ENCODE measurements around the gene FLT3LG. TPM values are rescaled to one million over a fixed set of nuclear protein-coding genes. Genes with fewer than 3 reads are reported as not detected.

FLT3LG gene
- total RNA-seq, 2 experiments from 2014 or later, result 8.2 to 8.4 TPM

- no peak for TF ChIP-seq CTCF (conservative IDR thresholded peaks at IDR 0.05; ENCODE audit: low read length)
- no peak for TF ChIP-seq EZH2phosphoT487 (IDR thresholded peaks at IDR 0.05; ENCODE audit: borderline replicate concordance, low read depth, low read length)
- H3K4me3 ChIP-seq (ENCODE audit: low read depth, low read length, poor library complexity, severe bottlenecking), result peak overlapping the region; percentile 73
- BruUV-seq (replicated peaks), result no TSS peak
Measured at GRCh38 chr19:49513746-49514118, 39.7 kb downstream of the FLT3LG start.

GRCh38 chr19:49514151-49514550, 40.1 kb downstream of the FLT3LG start:
- POLR2A ChIA-PET, result interaction anchor here (1.1 kb wide), 1 partner anchor 162 kb away, joined by 3 read pairs; no protein-coding TSS in a partner anchor
- Histone ChIP-seq H3K4me2 (ENCODE audit: low read length) (peak overlapping the region; percentile 75), H3K27ac (ENCODE audit: low read depth, low read length, poor library complexity, severe bottlenecking) (no peak overlapping the region), H3K4me3 (ENCODE audit: low read depth, low read length, poor library complexity, severe bottlenecking) (no peak overlapping the region), H2AFZ (ENCODE audit: low read length) (no peak overlapping the region), H3K9me3 (ENCODE audit: low read length) (no peaks in the 10 kb centered on the region), H3K36me3 (ENCODE audit: insufficient read depth, low read length) (no peaks in the 10 kb centered on the region), H3K79me2 (ENCODE audit: insufficient read depth, low read depth, low read length) (no peaks in the 10 kb centered on the region), H4K20me1 (ENCODE audit: insufficient read depth, low read length) (no peaks in the 10 kb centered on the region), H3K4me1 (ENCODE audit: insufficient read depth, low read length, poor library complexity, severe bottlenecking) (peaks cover 21% of the 10 kb centered on the region), H3K9me2 (ENCODE audit: insufficient read depth, low read length) (no peaks in the 10 kb centered on the region)
- CTCF ChIA-PET (ENCODE audit: unreplicated experiment), result no interaction called here
- TF ChIP-seq EZH2phosphoT487 (IDR thresholded peaks at IDR 0.05; ENCODE audit: borderline replicate concordance, low read depth, low read length) (no peak), CTCF (conservative IDR thresholded peaks at IDR 0.05; ENCODE audit: low read length) (no peak)
- BruUV-seq (replicated peaks), result no TSS peak
- intact Hi-C loops (cut with micrococcal nuclease; ENCODE audit: unreplicated experiment), result no loop called here
- no peak for DNase-seq (ENCODE audit: low spot score)

More at GRCh38 chr19:49513746-49514118, 39.7 kb downstream of the FLT3LG start:
- no peak for DNase-seq (ENCODE audit: low spot score)
- Histone ChIP-seq H2AFZ (ENCODE audit: low read length) (peak overlapping the region; percentile 79; the same call in 1 of the 2 replicates), H3K4me1 (ENCODE audit: insufficient read depth, low read length, poor library complexity, severe bottlenecking) (peaks cover 21% of the 10 kb centered on the region), H3K27ac (ENCODE audit: low read depth, low read length, poor library complexity, severe bottlenecking) (no peak overlapping the region), H3K36me3 (ENCODE audit: insufficient read depth, low read length) (no peaks in the 10 kb centered on the region), H3K9me3 (ENCODE audit: low read length) (no peaks in the 10 kb centered on the region), H3K4me2 (ENCODE audit: low read length) (peak overlapping the region; percentile 75), H3K9me2 (ENCODE audit: insufficient read depth, low read length) (no peaks in the 10 kb centered on the region), H4K20me1 (ENCODE audit: insufficient read depth, low read length) (no peaks in the 10 kb centered on the region), H3K79me2 (ENCODE audit: insufficient read depth, low read depth, low read length) (no peaks in the 10 kb centered on the region)
- ChIA-PET POLR2A (interaction anchor here (1.0 to 1.1 kb wide), 2 partner anchors 127 to 162 kb away, joined by 3 to 4 read pairs; partner anchors contain the start of gene RRAS), CTCF (ENCODE audit: unreplicated experiment) (no interaction called here)
- intact Hi-C loops (cut with micrococcal nuclease; ENCODE audit: unreplicated experiment), result no loop called here

GRCh38 chr19:49515767-49516166, 41.8 kb downstream of the FLT3LG start:
- Histone ChIP-seq H4K20me1 (ENCODE audit: insufficient read depth, low read length) (no peaks in the 10 kb centered on the region), H3K27ac (ENCODE audit: low read depth, low read length, poor library complexity, severe bottlenecking) (no peak overlapping the region), H3K4me2 (ENCODE audit: low read length) (no peak overlapping the region), H3K36me3 (ENCODE audit: insufficient read depth, low read length) (no peaks in the 10 kb centered on the region), H3K79me2 (ENCODE audit: insufficient read depth, low read depth, low read length) (no peaks in the 10 kb centered on the region), H3K4me3 (ENCODE audit: low read depth, low read length, poor library complexity, severe bottlenecking) (no peak overlapping the region), H3K4me1 (ENCODE audit: insufficient read depth, low read length, poor library complexity, severe bottlenecking) (peaks cover 21% of the 10 kb centered on the region), H3K9me3 (ENCODE audit: low read length) (no peaks in the 10 kb centered on the region), H3K9me2 (ENCODE audit: insufficient read depth, low read length) (no peaks in the 10 kb centered on the region), H2AFZ (ENCODE audit: low read length) (no peak overlapping the region)
- ChIA-PET POLR2A (no interaction called here), CTCF (ENCODE audit: unreplicated experiment) (no interaction called here)
- BruUV-seq (replicated peaks), result no TSS peak
- TF ChIP-seq EZH2phosphoT487 (IDR thresholded peaks at IDR 0.05; ENCODE audit: borderline replicate concordance, low read depth, low read length), result no peak
- no peak for TF ChIP-seq CTCF (conservative IDR thresholded peaks at IDR 0.05; ENCODE audit: low read length)
- DNase-seq (ENCODE audit: low spot score), result peak; percentile 13
- intact Hi-C loops (cut with micrococcal nuclease; ENCODE audit: unreplicated experiment), result no loop called here

Data from OCI-LY7 (cell line).